Vagina (tissue), 2 donors: ENCODE measurements around the gene ANKRD53.
A peak's percentile ranks its signal among the peaks of the same experiment; 100 is the strongest.

Experiments
- POLR2AphosphoS5 ChIP-seq, 2 donors: sonication (generic); formaldehyde crosslinking; IDR thresholded peaks; one replicate each; pipeline ENCODE4 v1.9.0; 2017; ENCODE audit warnings: antibody characterized with exemption in 2 of 2, mild to moderate bottlenecking in 2 of 2, low read depth in 1 of 2; ENCODE audit not compliant: insufficient read depth in 1 of 2
- TF ChIP-seq, protein P1 (sequence below), 3 experiments: fragments of 450-650 bp in 2 of 3; fragments of 200-600 bp in 1 of 3; sonication (generic) in 1 of 3; IDR thresholded peaks; one replicate each; pipeline ENCODE4 v1.5.1; 2017 to 2019; ENCODE audit warnings: antibody characterized with exemption in 3 of 3, mild to moderate bottlenecking in 2 of 3, moderate library complexity in 2 of 3

DNA sequence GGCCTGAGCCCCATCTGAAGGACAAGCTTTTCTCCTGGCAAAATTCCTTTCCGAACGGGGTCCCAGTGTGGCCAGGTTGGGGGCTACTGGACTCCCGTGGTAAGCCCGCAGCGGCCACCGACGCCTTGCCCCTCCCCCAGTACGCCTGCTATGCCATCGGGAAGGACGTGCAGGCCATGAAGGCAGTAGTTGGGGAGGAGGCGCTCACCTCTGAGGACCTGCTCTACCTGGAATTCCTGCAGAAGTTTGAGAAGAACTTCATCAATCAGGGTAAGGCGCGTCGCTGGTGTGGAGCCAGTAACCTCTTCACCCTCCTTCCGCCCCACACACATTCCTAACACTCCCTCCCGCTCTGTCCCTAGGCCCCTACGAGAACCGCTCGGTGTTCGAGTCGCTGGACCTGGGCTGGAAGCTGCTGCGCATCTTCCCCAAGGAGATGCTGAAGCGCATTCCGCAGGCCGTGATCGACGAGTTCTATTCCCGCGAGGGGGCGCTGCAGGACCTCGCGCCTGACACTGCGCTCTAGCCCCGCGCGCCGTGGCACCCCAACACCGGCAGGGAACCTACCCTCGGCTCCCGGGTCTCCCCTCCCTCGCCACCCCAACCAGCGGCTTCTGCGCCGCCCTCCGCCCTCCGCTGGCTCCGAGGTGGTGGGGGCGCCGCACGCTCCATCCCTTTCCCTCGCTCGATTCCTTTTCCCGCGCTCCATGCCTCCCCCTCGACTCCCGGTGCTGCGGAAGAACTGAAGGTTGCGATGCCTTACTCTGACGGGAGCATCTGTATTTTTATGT lies 13.6 kb upstream of the ANKRD53 start:
- TF ChIP-seq POLR2AphosphoS5 (IDR thresholded peaks at IDR 0.05; ENCODE audit: insufficient read depth in 1 of 2, low read depth in 1 of 2), result peak; percentile 27 to 48
- TF ChIP-seq, protein P1, sequence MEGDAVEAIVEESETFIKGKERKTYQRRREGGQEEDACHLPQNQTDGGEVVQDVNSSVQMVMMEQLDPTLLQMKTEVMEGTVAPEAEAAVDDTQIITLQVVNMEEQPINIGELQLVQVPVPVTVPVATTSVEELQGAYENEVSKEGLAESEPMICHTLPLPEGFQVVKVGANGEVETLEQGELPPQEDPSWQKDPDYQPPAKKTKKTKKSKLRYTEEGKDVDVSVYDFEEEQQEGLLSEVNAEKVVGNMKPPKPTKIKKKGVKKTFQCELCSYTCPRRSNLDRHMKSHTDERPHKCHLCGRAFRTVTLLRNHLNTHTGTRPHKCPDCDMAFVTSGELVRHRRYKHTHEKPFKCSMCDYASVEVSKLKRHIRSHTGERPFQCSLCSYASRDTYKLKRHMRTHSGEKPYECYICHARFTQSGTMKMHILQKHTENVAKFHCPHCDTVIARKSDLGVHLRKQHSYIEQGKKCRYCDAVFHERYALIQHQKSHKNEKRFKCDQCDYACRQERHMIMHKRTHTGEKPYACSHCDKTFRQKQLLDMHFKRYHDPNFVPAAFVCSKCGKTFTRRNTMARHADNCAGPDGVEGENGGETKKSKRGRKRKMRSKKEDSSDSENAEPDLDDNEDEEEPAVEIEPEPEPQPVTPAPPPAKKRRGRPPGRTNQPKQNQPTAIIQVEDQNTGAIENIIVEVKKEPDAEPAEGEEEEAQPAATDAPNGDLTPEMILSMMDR (IDR thresholded peaks at IDR 0.05), result peak; percentile 52 to 81 (median 77)
